H1 (cell line): ENCODE measurements around the gene SRRM3. TPM values are rescaled to one million over a fixed set of nuclear protein-coding genes. Genes with fewer than 3 reads are reported as not detected.

Experiments used
- CTCF ChIA-PET: fragments of 300-600 bp; sonication (Branson Sonifier 250); formaldehyde crosslinking; loops from one replicate; lab custom pipeline; 2021; ENCODE audit not compliant: partially characterized antibody; lab: Charles Lee
- POLR2A ChIA-PET: fragments of 300-600 bp; sonication (Branson Sonifier 250); formaldehyde crosslinking; loops from one replicate; lab custom pipeline; 2021; ENCODE audit warnings: inconsistent platforms; ENCODE audit not compliant: partially characterized antibody; lab: Charles Lee
- DNase-seq, 2 experiments: peaks; one replicate each; pipeline versions ENCODE4 v3.0.0 to v3.0.0-alpha.2; 2010 to 2022; ENCODE audit warnings: low spot score in 2 of 2, low read depth in 1 of 2, mixed read lengths in 1 of 2
- FAIRE-seq: peaks from 2 replicates; lab custom pipeline; 2011; peaks lifted over from hg19 to GRCh38; lab: Jason Lieb, UNC
- H2AFZ ChIP-seq: 2 replicates; pipeline ENCODE4 v1.8.1; 2012; ENCODE audit warnings: low read length, inconsistent platforms
- H2AK5ac ChIP-seq: 2 replicates; pipeline ENCODE4 v1.6.1; 2013; ENCODE audit warnings: low read depth, low read length
- H2BK120ac ChIP-seq: replicated peaks from 2 replicates; pipeline ENCODE3; 2013; ENCODE audit warnings: low read depth, low read length, inconsistent platforms
- H2BK12ac ChIP-seq: 2 replicates; pipeline ENCODE4 v1.6.1; 2013; ENCODE audit warnings: low read depth, low read length
- H2BK15ac ChIP-seq: 2 replicates; pipeline ENCODE4 v1.6.1; 2013; ENCODE audit warnings: low read length
- H2BK20ac ChIP-seq: 2 replicates; pipeline ENCODE4 v1.6.1; 2013; ENCODE audit warnings: low read length
- H2BK5ac ChIP-seq: 2 replicates; pipeline ENCODE4 v1.6.1; 2013; ENCODE audit warnings: low read depth, low read length
- H3K14ac ChIP-seq: 2 replicates; pipeline ENCODE4 v1.6.1; 2013; ENCODE audit warnings: inconsistent platforms; ENCODE audit not compliant: insufficient read length
- H3K18ac ChIP-seq: 2 replicates; pipeline ENCODE4 v1.6.1; 2013; ENCODE audit warnings: low read length; ENCODE audit errors: extremely low read depth
- H3K23ac ChIP-seq: 2 replicates; pipeline ENCODE4 v1.6.1; 2013; ENCODE audit warnings: inconsistent platforms; ENCODE audit not compliant: insufficient read length
- H3K23me2 ChIP-seq: 2 replicates; pipeline ENCODE4 v1.6.1; 2013; ENCODE audit warnings: low read depth, low read length
- H3K27ac ChIP-seq: 2 replicates; pipeline ENCODE4 v1.6.1; 2011; ENCODE audit warnings: low read depth, low read length, inconsistent platforms
- H3K27me3 ChIP-seq, 4 experiments: replicated peaks in 1 of 4; 1 replicate in 1 of 4; 2 replicates in 3 of 4; pipeline versions ENCODE4 v1.6.1 to v1.8.1; 2011 to 2013; ENCODE audit warnings: low read length in 3 of 4, mild to moderate bottlenecking in 3 of 4, inconsistent platforms in 2 of 4, mixed read lengths in 2 of 4, moderate library complexity in 1 of 4; ENCODE audit not compliant: control insufficient read depth in 3 of 4, insufficient read depth in 3 of 4; ENCODE audit errors: extremely low read depth in 1 of 4
- H3K36me3 ChIP-seq, 4 experiments: 2 replicates each; pipeline versions ENCODE4 v1.6.1 to v1.8.1; 2011 to 2013; ENCODE audit warnings: mild to moderate bottlenecking in 4 of 4, low read length in 3 of 4, moderate library complexity in 2 of 4, control low read depth in 1 of 4, inconsistent platforms in 1 of 4; ENCODE audit not compliant: insufficient read depth in 4 of 4, control insufficient read depth in 2 of 4
- H3K4ac ChIP-seq: replicated peaks from 2 replicates; pipeline ENCODE3; 2013; ENCODE audit warnings: low read length, low read depth, mixed read lengths, inconsistent platforms; ENCODE audit not compliant: insufficient read length
- H3K4me1 ChIP-seq, 4 experiments: replicated peaks in 1 of 4; 1 replicate in 1 of 4; 2 replicates in 3 of 4; pipeline versions ENCODE4 v1.6.1 to v1.8.1; 2011 to 2013; ENCODE audit warnings: low read length in 3 of 4, inconsistent platforms in 2 of 4, mixed read lengths in 1 of 4; ENCODE audit not compliant: insufficient read depth in 4 of 4, control insufficient read depth in 3 of 4
- H3K4me2 ChIP-seq, 2 experiments: 2 replicates each; pipeline versions ENCODE4 v1.6.1 to v1.8.1; 2011 to 2013; ENCODE audit warnings: low read depth in 2 of 2, low read length in 2 of 2, control low read depth in 1 of 2, inconsistent platforms in 1 of 2, mild to moderate bottlenecking in 1 of 2; ENCODE audit not compliant: insufficient read depth in 1 of 2
- H3K4me3 ChIP-seq, 4 experiments: fragments of 200-600, 300-600 bp in 1 of 4; sonication (generic), shearing (Covaris generic), sonication (Bioruptor Twin) in 1 of 4; 2 replicates each; pipeline versions ENCODE4 v1.5.1 to v1.8.1; 2011 to 2016; ENCODE audit warnings: low read length in 4 of 4, low read depth in 3 of 4, control low read depth in 2 of 4, inconsistent platforms in 2 of 4, mild to moderate bottlenecking in 2 of 4, mixed read lengths in 1 of 4, moderate library complexity in 1 of 4; ENCODE audit not compliant: insufficient read depth in 2 of 4; ENCODE audit errors: extremely low read depth in 1 of 4
- H3K56ac ChIP-seq: replicated peaks from 2 replicates; pipeline ENCODE3; 2013; ENCODE audit warnings: low read depth, mild to moderate bottlenecking, mixed read lengths, low read length, inconsistent platforms; ENCODE audit not compliant: insufficient read length
- H3K79me1 ChIP-seq: 2 replicates; pipeline ENCODE4 v1.6.1; 2013; ENCODE audit warnings: low read depth, low read length, control low read depth
- H3K79me2 ChIP-seq, 2 experiments: 2 replicates each; pipeline versions ENCODE4 v1.6.1 to v1.8.1; 2012 to 2013; ENCODE audit warnings: low read length in 2 of 2, mild to moderate bottlenecking in 2 of 2, inconsistent platforms in 1 of 2; ENCODE audit not compliant: insufficient read depth in 2 of 2, control insufficient read depth in 1 of 2
- H3K9ac ChIP-seq, 4 experiments: replicated peaks in 1 of 4; 1 replicate in 1 of 4; 2 replicates in 3 of 4; pipeline versions ENCODE4 v1.6.1 to v1.8.1; 2011 to 2013; ENCODE audit warnings: low read depth in 3 of 4, low read length in 3 of 4, control low read depth in 2 of 4, mild to moderate bottlenecking in 2 of 4, moderate library complexity in 2 of 4, inconsistent platforms in 1 of 4; ENCODE audit errors: extremely low read depth in 1 of 4
- H3K9me3 ChIP-seq, 2 experiments: 2 replicates each; pipeline versions ENCODE4 v1.6.1 to v1.8.1; 2012 to 2013; ENCODE audit warnings: mild to moderate bottlenecking in 2 of 2, moderate library complexity in 2 of 2, control low read depth in 1 of 2, inconsistent platforms in 1 of 2, low read depth in 1 of 2, low read length in 1 of 2, mixed read lengths in 1 of 2; ENCODE audit not compliant: insufficient read depth in 2 of 2
- H4K20me1 ChIP-seq, 2 experiments: replicated peaks in 1 of 2; 2 replicates each; pipeline versions ENCODE3 to v1.8.1; 2011 to 2013; ENCODE audit warnings: inconsistent platforms in 2 of 2, low read length in 2 of 2, mild to moderate bottlenecking in 1 of 2; ENCODE audit not compliant: insufficient read depth in 2 of 2, control insufficient read depth in 1 of 2
- H4K5ac ChIP-seq: 2 replicates; pipeline ENCODE4 v1.6.1; 2013; ENCODE audit warnings: low read length, low read depth, mixed read lengths, inconsistent platforms; ENCODE audit not compliant: insufficient read length
- H4K8ac ChIP-seq: 2 replicates; pipeline ENCODE4 v1.8.0; 2013; ENCODE audit warnings: mild to moderate bottlenecking, moderate library complexity, low read length, inconsistent platforms; ENCODE audit not compliant: insufficient read depth; ENCODE audit errors: extremely low read depth
- H4K91ac ChIP-seq: replicated peaks from 2 replicates; pipeline ENCODE3; 2013; ENCODE audit warnings: low read length, mixed read lengths, inconsistent platforms; ENCODE audit not compliant: insufficient read length
- CHD2 ChIP-seq: IDR thresholded peaks from 2 replicates; pipeline ENCODE4 v1.6.1; 2012; ENCODE audit warnings: low read length, improper control_type of control experiment
- FOSL1 ChIP-seq: IDR thresholded peaks from 2 replicates; pipeline ENCODE4 v1.6.1; 2011; ENCODE audit warnings: mild to moderate bottlenecking, low read depth, low read length, moderate library complexity; ENCODE audit not compliant: insufficient read depth
- GTF2F1 ChIP-seq: IDR thresholded peaks from 2 replicates; pipeline ENCODE4 v1.6.1; 2012; ENCODE audit warnings: low read depth, low read length, improper control_type of control experiment, borderline replicate concordance
- HDAC2 ChIP-seq, 2 experiments: fragments of 300-600 bp in 1 of 2; sonication (generic) in 1 of 2; IDR thresholded peaks; 2 replicates each; pipeline ENCODE4 v1.6.1; 2011 to 2012; ENCODE audit warnings: low read depth in 2 of 2, low read length in 2 of 2, mild to moderate bottlenecking in 2 of 2, moderate library complexity in 2 of 2, borderline replicate concordance in 1 of 2, inconsistent platforms in 1 of 2
- JUND ChIP-seq: IDR thresholded peaks from 2 replicates; pipeline ENCODE4 v1.6.1; 2011; ENCODE audit warnings: mild to moderate bottlenecking, improper control_type of control experiment, low read length
- POLR2A ChIP-seq, 2 experiments: IDR thresholded peaks; 1 replicate in 1 of 2; 2 replicates in 1 of 2; pipeline ENCODE4 v1.6.1; 2011; ENCODE audit warnings: low read depth in 2 of 2, low read length in 2 of 2, mild to moderate bottlenecking in 2 of 2; ENCODE audit errors: control extremely low read depth in 1 of 2
- SIX5 ChIP-seq: IDR thresholded peaks from 2 replicates; pipeline ENCODE4 v1.6.1; 2011; ENCODE audit warnings: mild to moderate bottlenecking, low read depth, low read length
- SP1 ChIP-seq: IDR thresholded peaks from 2 replicates; pipeline ENCODE4 v1.6.1; 2011; ENCODE audit warnings: low read depth, low read length
- TAF1 ChIP-seq: IDR thresholded peaks from 2 replicates; pipeline ENCODE4 v1.6.1; 2011; ENCODE audit warnings: mild to moderate bottlenecking, low read depth, low read length
- TAF7 ChIP-seq: optimal IDR thresholded peaks from 2 replicates; pipeline ENCODE3; 2011; ENCODE audit warnings: low read depth, mild to moderate bottlenecking, inconsistent platforms, low read length, moderate library complexity, borderline replicate concordance
- TCF12 ChIP-seq: IDR thresholded peaks from 2 replicates; pipeline ENCODE4 v1.6.1; 2011; ENCODE audit warnings: low read depth, mild to moderate bottlenecking, low read length
- USF2 ChIP-seq: IDR thresholded peaks from 2 replicates; pipeline ENCODE4 v1.6.1; 2011; ENCODE audit warnings: low read length, improper control_type of control experiment
- YY1 ChIP-seq: IDR thresholded peaks from 2 replicates; pipeline ENCODE4 v1.6.1; 2011; ENCODE audit warnings: low read depth, mild to moderate bottlenecking, low read length
- ZNF274 ChIP-seq: IDR thresholded peaks from 2 replicates; pipeline ENCODE4 v1.7.0; 2012; ENCODE audit warnings: low read length, borderline replicate concordance; ENCODE audit errors: extremely low read depth
- WGBS, 2 experiments: shearing (Covaris generic) in 1 of 2; methylation state at CpG; one replicate each; pipeline versions ENCODE4 v1.1.6 to v1.1.7; 2013 to 2015; ENCODE audit warnings: low lambda C conversion rate in 2 of 2, mixed read lengths in 2 of 2, inconsistent platforms in 1 of 2, low coverage in 1 of 2, missing lambda C conversion rate in 1 of 2; ENCODE audit not compliant: insufficient replicate concordance in 2 of 2, insufficient coverage in 1 of 2, insufficient read length in 1 of 2; ENCODE audit errors: extremely low coverage in 1 of 2, missing lambda C conversion rate in 1 of 2; 5-methylcytosine and 5-hydroxymethylcytosine counted together
- polyA plus RNA-seq, 7 experiments: library from polyadenylated mRNA; depleted of rRNA in 3 of 7; stranded (reverse) in 5 of 7; unstranded in 2 of 7; fragments of >200 nt in 5 of 7; fragments of 200-250 nt in 2 of 7; gene quantifications; 1 replicate in 5 of 7; 2 replicates in 1 of 7; 4 replicates in 1 of 7; pipeline versions ENCODE4 v1.2.1 to v1.2.3, GENCODE V29; 2011 to 2013; ENCODE audit warnings: missing spikeins in 2 of 7, mixed read lengths in 2 of 7
- total RNA-seq: library from RNA; stranded (reverse); fragmentation: NEBNext Ultra II Directional; extraction: Animal tissue kit (Norgen Biotek cat#: 25700); gene quantifications from 2 replicates; pipeline ENCODE4 v1.2.1, GENCODE V29; 2021

SRRM3 gene
- total and polyA plus RNA-seq, 2 of the 8 experiments (the other 6 are each of a cell fraction or from before 2014, with no cell fraction given): 10.4 to 17.4 TPM

GRCh38 chr7:76252021-76252420 lies 50.3 kb downstream of the SRRM3 start:
- H3K56ac ChIP-seq: no peak overlapping the region
- peaks cover 1 to 6% (median 3%) of the 10 kb centered on the region in 4 experiments; a peak in 2 of 7 replicates for H3K4me1 ChIP-seq
- H3K36me3 ChIP-seq: peaks cover 0 to 1% (median 0%) of the 10 kb centered on the region in 4 experiments; a peak in 2 of 8 replicates
- no peak overlapping the region for H3K23ac ChIP-seq
- ChIA-PET POLR2A (interaction anchor here (0.5 to 1.8 kb wide), 4 partner anchors 9 to 93 kb away, joined by 3 to 7 read pairs (median 3); no protein-coding TSS in a partner anchor), CTCF (interaction anchor here (0.9 to 5.2 kb wide), 8 partner anchors 11 to 229 kb away, joined by 3 to 17 read pairs (median 4); no protein-coding TSS in a partner anchor)
- no peaks in the 10 kb centered on the region for H3K23me2 ChIP-seq
- no peak overlapping the region for H3K4ac ChIP-seq
- no peak overlapping the region for H2AK5ac ChIP-seq
- H2BK12ac ChIP-seq: 0 out of 2 replicates have a peak overlapping the region, but pooled peaks have one; percentile 7
- H3K4me2 ChIP-seq: peak overlapping the region; percentile 27 to 45; a peak in 2 of 4 replicates
- H3K9ac ChIP-seq: no peak overlapping the region
- H3K79me1 ChIP-seq: no peaks in the 10 kb centered on the region; the same call in 1 of the 2 replicates
- no peak overlapping the region for H2BK15ac ChIP-seq
- H3K27me3 ChIP-seq: no peaks in the 10 kb centered on the region
- no peak for DNase-seq
- WGBS, 2 experiments: 62% methylated on average over 6 of the region's 6 CpGs; no CpG with 5 or more reads in 1 of the 2 experiments
- no peaks in the 10 kb centered on the region for H4K20me1 ChIP-seq
- H3K79me2 ChIP-seq: no peaks in the 10 kb centered on the region
- no peak overlapping the region for H3K27ac ChIP-seq
- no peak overlapping the region for H3K18ac ChIP-seq
- H2BK20ac ChIP-seq: no peak overlapping the region
- no peak overlapping the region for H2BK120ac ChIP-seq
- FAIRE-seq: no peak
- no peak overlapping the region for H2AFZ ChIP-seq
- no peak overlapping the region for H4K5ac ChIP-seq
- no peak overlapping the region for H2BK5ac ChIP-seq
- H4K91ac ChIP-seq: no peak overlapping the region
- no peak overlapping the region for H3K4me3 ChIP-seq
- no peak overlapping the region for H3K14ac ChIP-seq
- no peaks in the 10 kb centered on the region for H3K9me3 ChIP-seq
- H4K8ac ChIP-seq: no peak overlapping the region
- TF ChIP-seq GTF2F1 (no peak), USF2 (no peak), YY1 (no peak), ZNF274 (no peak), SP1 (no peak), FOSL1 (no peak), JUND (no peak), TCF12 (no peak), SIX5 (no peak), HDAC2 (IDR thresholded peaks at IDR 0.05; ENCODE audit: borderline replicate concordance in 1 of 2, low read depth in 2 of 2, low read length in 2 of 2) (no peak), POLR2A (IDR thresholded peaks at IDR 0.05; ENCODE audit: control extremely low read depth in 1 of 2, low read depth in 2 of 2, low read length in 2 of 2) (no peak), TAF1 (no peak), CHD2 (no peak), TAF7 (no peak)
